ENCODE measurements around the gene ZNF485.

Gene ZNF485

GRCh38 chr10:43666552-43666951, 60.3 kb downstream of the ZNF485 start:
- in situ Hi-C loops (cut with MboI; ENCODE audit: low sequenced_read_pairs), result loop anchor here (25.0 kb wide), 1 partner anchor 721 kb away; the partner anchor contains the start of gene CXCL12

- in situ Hi-C loops (cut with MboI; ENCODE audit: low sequenced_read_pairs), result loop anchor here (25.0 kb wide), 1 partner anchor 720 kb away; the partner anchor contains the start of gene CXCL12
Measured at GRCh38 chr10:43667317-43667731, 61.1 kb downstream of the ZNF485 start.

All from HL-60/S4 treated with retinoic acid at 250 ng/mL for 4 days and 3 days (cell line).